ENCODE measurements around the gene SCYL1.
A peak's percentile ranks its signal among the peaks of the same experiment; 100 is the strongest.

The SCYL1 gene

GRCh38 chr11:65503368-65503948, 21.4 kb upstream of the SCYL1 start:
- H3K4me3 ChIP-seq (ENCODE audit: low read depth, low read length), result peak overlapping the region; percentile 99
- ChIA-PET CTCF (no interaction called here), POLR2A (interaction anchor here (0.6 to 17.0 kb wide), 8 partner anchors 14 to 226 kb away, joined by 3 to 1229 read pairs (median 126); partner anchors contain the start of gene NEAT1)
- DNase-seq (ENCODE audit: low read depth, low spot score), result no peak
- no peak for TF ChIP-seq CTCF (IDR thresholded peaks at IDR 0.05; ENCODE audit: insufficient read depth, low read length, missing control alignments)

- no peak for DNase-seq (ENCODE audit: low read depth, low spot score)
- POLR2A ChIA-PET, result interaction anchor here (0.6 to 17.0 kb wide), 10 partner anchors 6 to 227 kb away, joined by 3 to 1229 read pairs (median 97); partner anchors contain the start of genes MALAT1 and NEAT1
Measured at GRCh38 chr11:65503949-65504673, 20.8 kb upstream of the SCYL1 start.

GRCh38 chr11:65504674-65505465, 20.0 kb upstream of the SCYL1 start:
- POLR2A ChIA-PET, result interaction anchor here (0.9 to 17.0 kb wide), 10 partner anchors 7 to 157 kb away, joined by 3 to 1229 read pairs (median 97); partner anchors contain the start of genes MALAT1 and NEAT1
- peak overlapping the region; percentile 99 for H3K4me3 ChIP-seq (ENCODE audit: low read depth, low read length)
- TF ChIP-seq CTCF (IDR thresholded peaks at IDR 0.05; ENCODE audit: insufficient read depth, low read length, missing control alignments), result no peak
- CTCF ChIA-PET, result interaction anchor here (0.8 to 1.9 kb wide), 4 partner anchors 25 to 88 kb away, joined by 3 to 8 read pairs (median 4); partner anchors contain the start of gene FAM89B
- DNase-seq (ENCODE audit: low read depth, low spot score), result no peak

More at GRCh38 chr11:65503949-65504673, 20.8 kb upstream of the SCYL1 start:
- H3K4me3 ChIP-seq (ENCODE audit: low read depth, low read length), result peak overlapping the region; percentile 99
- TF ChIP-seq CTCF (IDR thresholded peaks at IDR 0.05; ENCODE audit: insufficient read depth, low read length, missing control alignments), result no peak
- CTCF ChIA-PET, result interaction anchor here (1.1 kb wide), 1 partner anchor 88 kb away, joined by 4 read pairs; no protein-coding TSS in a partner anchor

GRCh38 chr11:65505466-65506289, 19.2 kb upstream of the SCYL1 start:
- ChIA-PET CTCF (interaction anchor here (0.8 to 7.6 kb wide), 6 partner anchors 26 to 89 kb away, joined by 3 to 151 read pairs (median 6); partner anchors contain the start of genes FAM89B and NEAT1), POLR2A (interaction anchor here (0.9 to 17.0 kb wide), 13 partner anchors 8 to 158 kb away, joined by 3 to 1229 read pairs (median 33); partner anchors contain the start of genes MALAT1 and NEAT1)
- no peak for DNase-seq (ENCODE audit: low read depth, low spot score)
- TF ChIP-seq CTCF (IDR thresholded peaks at IDR 0.05; ENCODE audit: insufficient read depth, low read length, missing control alignments), result no peak
- peak overlapping the region; percentile 99 for H3K4me3 ChIP-seq (ENCODE audit: low read depth, low read length)

GRCh38 chr11:65506290-65506771, 18.6 kb upstream of the SCYL1 start:
- POLR2A ChIA-PET, result interaction anchor here (1.0 to 17.0 kb wide), 14 partner anchors 8 to 135 kb away, joined by 3 to 1229 read pairs (median 27); partner anchors contain the start of genes MALAT1, NEAT1 and SCYL1
- no peak for DNase-seq (ENCODE audit: low read depth, low spot score)
- CTCF ChIA-PET, result interaction anchor here (1.6 to 7.6 kb wide), 4 partner anchors 27 to 88 kb away, joined by 3 to 151 read pairs (median 8); partner anchors contain the start of genes FAM89B and NEAT1
- no peak for TF ChIP-seq CTCF (IDR thresholded peaks at IDR 0.05; ENCODE audit: insufficient read depth, low read length, missing control alignments)
- H3K4me3 ChIP-seq (ENCODE audit: low read depth, low read length), result peak overlapping the region; percentile 99
